Measurements from ENCODE around the gene PRSS36. TPM values are rescaled to one million over a fixed set of nuclear protein-coding genes. Genes with fewer than 3 reads are reported as not detected.
"Not testable (repeated sequence)": the region's sequence is repeated elsewhere in the genome, so short reads cannot be mapped to it uniquely, and the experiment has no call there.

Gene PRSS36
- total RNA-seq (ENCODE audit: unreplicated experiment) = 0.74 TPM
- long read RNA-seq = 0 reads

GRCh38 chr16:31149894-31150890, at the start of gene PRSS36:
Gene PRSS36 (minus strand): TSS chr16:31150066. CDS start chr16:31150035, 31 bp downstream.
- Mint-ChIP-seq H3K27me3 (ENCODE audit: unreplicated experiment) (peaks cover 6% of the 10 kb centered on the region), H3K4me1 (ENCODE audit: unreplicated experiment) (peaks cover 6% of the 10 kb centered on the region), H3K9me3 (ENCODE audit: unreplicated experiment) (peaks cover 4% of the 10 kb centered on the region), H3K36me3 (ENCODE audit: low read depth, unreplicated experiment) (no peaks in the 10 kb centered on the region), H3K27ac (ENCODE audit: unreplicated experiment) (no peak within 1 kb of the TSS), H3K4me3 (ENCODE audit: unreplicated experiment) (no peak within 1 kb of the TSS)
- no peak for DNase-seq (ENCODE audit: low spot score)
- TF ChIP-seq CTCF (IDR thresholded peaks at IDR 0.05; ENCODE audit: unreplicated experiment) = no peak

GRCh38 chr16:31199430-31200041, 49.7 kb upstream of the PRSS36 start:
- no peak for DNase-seq (ENCODE audit: low spot score)
- TF ChIP-seq CTCF (IDR thresholded peaks at IDR 0.05; ENCODE audit: unreplicated experiment) = no peak
- H3K36me3 Mint-ChIP-seq (ENCODE audit: low read depth, unreplicated experiment) = peaks cover 24% of the 10 kb centered on the region
- H3K4me1 Mint-ChIP-seq (ENCODE audit: unreplicated experiment) = peaks cover 56% of the 10 kb centered on the region
- no peaks in the 10 kb centered on the region for H3K9me3 Mint-ChIP-seq (ENCODE audit: unreplicated experiment)
- peak overlapping the region; percentile 21 for H3K27ac Mint-ChIP-seq (ENCODE audit: unreplicated experiment)
- H3K27me3 Mint-ChIP-seq (ENCODE audit: unreplicated experiment) = peaks cover 16% of the 10 kb centered on the region
- H3K4me3 Mint-ChIP-seq (ENCODE audit: unreplicated experiment) = peak overlapping the region; percentile 56

GRCh38 chr16:31198207-31198882, 48.5 kb upstream of the PRSS36 start:
- H3K36me3 Mint-ChIP-seq (ENCODE audit: low read depth, unreplicated experiment) = peaks cover 30% of the 10 kb centered on the region
- H3K27ac Mint-ChIP-seq (ENCODE audit: unreplicated experiment) = peak overlapping the region; percentile 80
- H3K27me3 Mint-ChIP-seq (ENCODE audit: unreplicated experiment) = peaks cover 16% of the 10 kb centered on the region
- no peak for TF ChIP-seq CTCF (IDR thresholded peaks at IDR 0.05; ENCODE audit: unreplicated experiment)
- H3K4me1 Mint-ChIP-seq (ENCODE audit: unreplicated experiment) = peaks cover 56% of the 10 kb centered on the region
- peak overlapping the region; percentile 65 for H3K4me3 Mint-ChIP-seq (ENCODE audit: unreplicated experiment)
- no peaks in the 10 kb centered on the region for H3K9me3 Mint-ChIP-seq (ENCODE audit: unreplicated experiment)
- DNase-seq (ENCODE audit: low spot score) = no peak

GRCh38 chr16:31196324-31197088, 46.6 kb upstream of the PRSS36 start:
- no peaks in the 10 kb centered on the region for H3K9me3 Mint-ChIP-seq (ENCODE audit: unreplicated experiment)
- H3K36me3 Mint-ChIP-seq (ENCODE audit: low read depth, unreplicated experiment) = peaks cover 41% of the 10 kb centered on the region
- peak overlapping the region; percentile 61 for H3K4me3 Mint-ChIP-seq (ENCODE audit: unreplicated experiment)
- peak overlapping the region; percentile 70 for H3K27ac Mint-ChIP-seq (ENCODE audit: unreplicated experiment)
- peaks cover 54% of the 10 kb centered on the region for H3K4me1 Mint-ChIP-seq (ENCODE audit: unreplicated experiment)
- no peak for TF ChIP-seq CTCF (IDR thresholded peaks at IDR 0.05; ENCODE audit: unreplicated experiment)
- DNase-seq (ENCODE audit: low spot score) = no peak
- peaks cover 10% of the 10 kb centered on the region for H3K27me3 Mint-ChIP-seq (ENCODE audit: unreplicated experiment)

- Mint-ChIP-seq H3K36me3 (ENCODE audit: low read depth, unreplicated experiment) (peaks cover 43% of the 10 kb centered on the region), H3K27ac (ENCODE audit: unreplicated experiment) (peak overlapping the region; percentile 44), H3K4me3 (ENCODE audit: unreplicated experiment) (peak overlapping the region; percentile 61), H3K4me1 (ENCODE audit: unreplicated experiment) (peaks cover 52% of the 10 kb centered on the region)
- not testable (repeated sequence) for DNase-seq (ENCODE audit: low spot score); H3K27me3 Mint-ChIP-seq (ENCODE audit: unreplicated experiment); H3K9me3 Mint-ChIP-seq (ENCODE audit: unreplicated experiment)
Measured at GRCh38 chr16:31195861-31196260, 46.0 kb upstream of the PRSS36 start.

Data from endothelial cell (in vitro differentiated cells).